Mesenchymal stem cell (in vitro differentiated cells and primary cell): ENCODE data around the gene CLEC16A.

Experiments used
- DNase-seq: peaks from one replicate; pipeline ENCODE4 v3.0.0-alpha.2; 2013
- H2AFZ ChIP-seq: one replicate; pipeline ENCODE4 v1.6.1; 2013; ENCODE audit warnings: low read depth, mild to moderate bottlenecking, control low read depth, inconsistent platforms, low read length, moderate library complexity
- H2AK5ac ChIP-seq: 2 replicates; pipeline ENCODE4 v1.6.1; 2013; ENCODE audit warnings: low read length, moderate library complexity, mild to moderate bottlenecking, inconsistent platforms; ENCODE audit not compliant: severe bottlenecking
- H2BK120ac ChIP-seq: one replicate; pipeline ENCODE4 v1.6.1; 2013; ENCODE audit warnings: low read depth, mild to moderate bottlenecking, inconsistent platforms, low read length, moderate library complexity
- H2BK12ac ChIP-seq, 2 experiments: one replicate each; pipeline ENCODE4 v1.6.1; 2013; ENCODE audit warnings: inconsistent platforms in 2 of 2, low read length in 2 of 2, mild to moderate bottlenecking in 2 of 2, moderate library complexity in 2 of 2, control low read depth in 1 of 2
- H2BK15ac ChIP-seq: one replicate; pipeline ENCODE4 v1.6.1; 2013; ENCODE audit warnings: mild to moderate bottlenecking, low read depth, inconsistent platforms; ENCODE audit not compliant: poor library complexity, severe bottlenecking
- H2BK5ac ChIP-seq: 2 replicates; pipeline ENCODE4 v1.6.1; 2013; ENCODE audit warnings: low read depth, mild to moderate bottlenecking, low read length, control low read depth, inconsistent platforms; ENCODE audit not compliant: poor library complexity, severe bottlenecking
- H3K14ac ChIP-seq, 2 experiments: one replicate each; pipeline ENCODE4 v1.6.1; 2013; ENCODE audit warnings: inconsistent platforms in 2 of 2, low read length in 2 of 2, control low read depth in 1 of 2, mild to moderate bottlenecking in 1 of 2, moderate library complexity in 1 of 2
- H3K18ac ChIP-seq, 2 experiments: one replicate each; pipeline ENCODE4 v1.6.1; 2013; ENCODE audit warnings: inconsistent platforms in 2 of 2, low read length in 2 of 2, control low read depth in 1 of 2, low read depth in 1 of 2, mild to moderate bottlenecking in 1 of 2
- H3K23ac ChIP-seq, 2 experiments: one replicate each; pipeline ENCODE4 v1.6.1; 2013; ENCODE audit warnings: inconsistent platforms in 2 of 2, low read length in 2 of 2, mild to moderate bottlenecking in 2 of 2, moderate library complexity in 2 of 2, control low read depth in 1 of 2
- H3K27ac ChIP-seq: 2 replicates; pipeline ENCODE4 v1.5.1; 2013; ENCODE audit warnings: mild to moderate bottlenecking, moderate library complexity, low read length, control low read depth, inconsistent platforms; ENCODE audit not compliant: poor library complexity, severe bottlenecking
- H3K27me3 ChIP-seq, 2 experiments: 2 replicates each; pipeline versions ENCODE4 v1.6.1 to v1.7.0; 2013; ENCODE audit warnings: low read length in 2 of 2, mild to moderate bottlenecking in 2 of 2, moderate library complexity in 2 of 2, control low read depth in 1 of 2, inconsistent platforms in 1 of 2; ENCODE audit not compliant: control insufficient read depth in 1 of 2, insufficient read depth in 1 of 2
- H3K36me3 ChIP-seq, 2 experiments: 2 replicates each; pipeline versions ENCODE4 v1.6.1 to v1.7.0; 2013; ENCODE audit warnings: low read length in 2 of 2, control low read depth in 1 of 2, inconsistent platforms in 1 of 2, low read depth in 1 of 2, mild to moderate bottlenecking in 1 of 2; ENCODE audit not compliant: insufficient read depth in 2 of 2, control insufficient read depth in 1 of 2
- H3K4ac ChIP-seq, 2 experiments: one replicate each; pipeline ENCODE4 v1.6.1; 2013; ENCODE audit warnings: inconsistent platforms in 2 of 2, low read length in 2 of 2, mild to moderate bottlenecking in 2 of 2, moderate library complexity in 2 of 2, control low read depth in 1 of 2, low read depth in 1 of 2
- H3K4me1 ChIP-seq: 2 replicates; pipeline ENCODE4 v1.6.1; 2013; ENCODE audit warnings: low read depth, low read length, control low read depth; ENCODE audit not compliant: control insufficient read depth, insufficient read depth
- H3K4me2 ChIP-seq: 2 replicates; pipeline ENCODE4 v1.6.1; 2013; ENCODE audit warnings: low read length, mild to moderate bottlenecking, inconsistent platforms; ENCODE audit not compliant: poor library complexity, severe bottlenecking
- H3K4me3 ChIP-seq, 2 experiments: 2 replicates each; pipeline versions ENCODE4 v1.5.1 to v1.7.0; 2013; ENCODE audit warnings: low read length in 2 of 2, mild to moderate bottlenecking in 2 of 2, control low read depth in 1 of 2, low read depth in 1 of 2; ENCODE audit not compliant: insufficient read depth in 1 of 2
- H3K79me1 ChIP-seq: replicated peaks from 2 replicates; pipeline ENCODE4 v1.6.1; 2013; ENCODE audit warnings: mild to moderate bottlenecking, control low read depth, low read length, inconsistent platforms; ENCODE audit not compliant: poor library complexity, severe bottlenecking
- H3K9ac ChIP-seq: 2 replicates; pipeline ENCODE4 v1.7.0; 2013; ENCODE audit warnings: mild to moderate bottlenecking, low read length, moderate library complexity
- H3K9me3 ChIP-seq: 2 replicates; pipeline ENCODE4 v1.7.0; 2013; ENCODE audit warnings: mild to moderate bottlenecking, low read length; ENCODE audit not compliant: control insufficient read depth
- H4K8ac ChIP-seq: one replicate; pipeline ENCODE4 v1.6.1; 2013; ENCODE audit warnings: inconsistent platforms, mild to moderate bottlenecking, low read length, moderate library complexity
- H4K91ac ChIP-seq: one replicate; pipeline ENCODE4 v1.6.1; 2013; ENCODE audit warnings: mild to moderate bottlenecking, low read length, inconsistent platforms
- WGBS: methylation state at CpG from one replicate; pipeline ENCODE4 v1.1.7; 2013; ENCODE audit warnings: mixed read lengths; 5-methylcytosine and 5-hydroxymethylcytosine counted together

The CLEC16A gene

GRCh38 chr16:10897134-10897533 lies 47.2 kb upstream of the CLEC16A start:
- WGBS = 67% methylated on average over 5 of the region's 5 CpGs
- H4K91ac ChIP-seq = no peak overlapping the region
- no peak overlapping the region for H3K9ac ChIP-seq
- no peak overlapping the region for H2AFZ ChIP-seq
- H2BK120ac ChIP-seq = no peak overlapping the region
- H3K4me3 ChIP-seq = no peak overlapping the region
- no peak overlapping the region for H2BK15ac ChIP-seq
- no peak overlapping the region for H3K14ac ChIP-seq
- H2AK5ac ChIP-seq = no peak overlapping the region
- no peaks in the 10 kb centered on the region for H3K9me3 ChIP-seq
- H2BK12ac ChIP-seq = no peak overlapping the region
- no peak for DNase-seq
- no peak overlapping the region for H3K4ac ChIP-seq
- no peak overlapping the region for H3K23ac ChIP-seq
- H3K18ac ChIP-seq = no peak overlapping the region
- no peak overlapping the region for H3K4me2 ChIP-seq
- no peaks in the 10 kb centered on the region for H3K4me1 ChIP-seq
- H3K79me1 ChIP-seq = no peaks in the 10 kb centered on the region
- no peak overlapping the region for H2BK5ac ChIP-seq
- no peak overlapping the region for H3K27ac ChIP-seq
- no peak overlapping the region for H4K8ac ChIP-seq
- H3K27me3 ChIP-seq = peaks cover 0 to 23% of the 10 kb centered on the region in 2 experiments
- H3K36me3 ChIP-seq = peaks cover 0 to 52% of the 10 kb centered on the region in 2 experiments

- peaks cover 0 to 11% of the 10 kb centered on the region in 2 experiments for H3K27me3 ChIP-seq
- H2BK15ac ChIP-seq = no peak overlapping the region
- H3K23ac ChIP-seq = no peak overlapping the region
- no peak for DNase-seq
- H2AK5ac ChIP-seq = no peak overlapping the region
- H4K91ac ChIP-seq = no peak overlapping the region
- H2AFZ ChIP-seq = no peak overlapping the region
- peaks cover 8% of the 10 kb centered on the region for H3K9me3 ChIP-seq
- WGBS = 85% methylated on average over 1 of the region's 1 CpG
- H3K14ac ChIP-seq = no peak overlapping the region
- H3K4me2 ChIP-seq = no peak overlapping the region
- no peak overlapping the region for H3K9ac ChIP-seq
- no peak overlapping the region for H4K8ac ChIP-seq
- no peak overlapping the region for H3K18ac ChIP-seq
- H3K4me1 ChIP-seq = no peaks in the 10 kb centered on the region
- no peak overlapping the region for H2BK120ac ChIP-seq
- no peak overlapping the region for H3K4me3 ChIP-seq
- H3K4ac ChIP-seq = no peak overlapping the region
- H2BK12ac ChIP-seq = no peak overlapping the region
- H2BK5ac ChIP-seq = no peak overlapping the region
- H3K79me1 ChIP-seq = no peaks in the 10 kb centered on the region
- peaks cover 0 to 54% of the 10 kb centered on the region in 2 experiments for H3K36me3 ChIP-seq
- H3K27ac ChIP-seq = no peak overlapping the region
These were observed 41.4 kb upstream of the CLEC16A start for GRCh38 chr16:10902999-10903398.

DNA sequence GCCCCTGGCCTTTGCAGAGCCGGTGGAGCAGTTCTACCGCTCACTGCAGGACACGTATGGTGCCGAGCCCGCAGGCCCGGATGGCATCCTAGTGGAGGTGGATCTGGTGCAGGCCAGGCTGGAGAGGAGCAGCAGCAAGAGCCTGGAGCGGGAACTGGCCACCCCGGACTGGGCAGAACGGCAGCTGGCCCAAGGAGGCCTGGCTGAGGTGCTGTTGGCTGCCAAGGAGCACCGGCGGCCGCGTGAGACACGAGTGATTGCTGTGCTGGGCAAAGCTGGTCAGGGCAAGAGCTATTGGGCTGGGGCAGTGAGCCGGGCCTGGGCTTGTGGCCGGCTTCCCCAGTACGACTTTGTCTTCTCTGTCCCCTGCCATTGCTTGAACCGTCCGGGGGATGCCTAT lies 37.9 kb upstream of the CLEC16A start:
- Histone ChIP-seq H4K8ac (no peak overlapping the region), H4K91ac (no peak overlapping the region), H3K9me3 (peaks cover 8% of the 10 kb centered on the region), H3K4me3 (no peak overlapping the region), H2BK15ac (no peak overlapping the region), H2BK5ac (no peak overlapping the region), H2AK5ac (no peak overlapping the region), H3K18ac (no peak overlapping the region), H3K36me3 (peaks cover 0 to 53% of the 10 kb centered on the region in 2 experiments), H3K27me3 (peaks cover 0 to 14% of the 10 kb centered on the region in 2 experiments), H3K9ac (no peak overlapping the region), H2BK12ac (no peak overlapping the region), H3K27ac (no peak overlapping the region), H2AFZ (no peak overlapping the region), H3K4me2 (no peak overlapping the region), H2BK120ac (no peak overlapping the region), H3K4me1 (no peaks in the 10 kb centered on the region), H3K79me1 (no peaks in the 10 kb centered on the region), H3K23ac (no peak overlapping the region), H3K4ac (no peak overlapping the region), H3K14ac (no peak overlapping the region)
- no peak for DNase-seq
- 91% methylated on average over 19 of the region's 19 CpGs for WGBS

- Histone ChIP-seq H4K8ac (no peak overlapping the region), H3K9ac (no peak overlapping the region)
These were observed 37.2 kb upstream of the CLEC16A start for GRCh38 chr16:10906914-10907756.

More at GRCh38 chr16:10906914-10907756, 37.2 kb upstream of the CLEC16A start:
- Histone ChIP-seq H3K14ac (no peak overlapping the region), H3K36me3 (peaks cover 0 to 47% of the 10 kb centered on the region in 2 experiments), H3K23ac (no peak overlapping the region), H3K79me1 (no peaks in the 10 kb centered on the region), H2AK5ac (no peak overlapping the region), H3K4ac (no peak overlapping the region), H2BK120ac (no peak overlapping the region), H2AFZ (no peak overlapping the region), H2BK5ac (no peak overlapping the region), H4K91ac (no peak overlapping the region), H2BK12ac (no peak overlapping the region), H3K27ac (no peak overlapping the region), H3K27me3 (peaks cover 0 to 9% of the 10 kb centered on the region in 2 experiments), H3K4me1 (no peaks in the 10 kb centered on the region), H2BK15ac (no peak overlapping the region), H3K18ac (no peak overlapping the region), H3K4me3 (no peak overlapping the region), H3K9me3 (peaks cover 8% of the 10 kb centered on the region), H3K4me2 (no peak overlapping the region)
- no peak for DNase-seq
- 92% methylated on average over 46 of the region's 46 CpGs for WGBS
